IPS DF 6.9 (cell line): ENCODE data around the gene LAMP1.
"Not testable (repeated sequence)": the region's sequence is repeated elsewhere in the genome, so short reads cannot be mapped to it uniquely, and the experiment has no call there.

Source experiments
- DNase-seq: peaks from one replicate; pipeline ENCODE4 v3.0.0-alpha.2; 2013; ENCODE audit warnings: low read depth, low spot score
- H3K27ac ChIP-seq: one replicate; pipeline ENCODE4 v1.5.1; 2013; ENCODE audit warnings: low read length, control low read depth
- H3K27me3 ChIP-seq: 2 replicates; pipeline ENCODE4 v1.6.1; 2013; ENCODE audit warnings: mild to moderate bottlenecking, low read length; ENCODE audit not compliant: control insufficient read depth, insufficient read depth
- H3K36me3 ChIP-seq: 2 replicates; pipeline ENCODE4 v1.6.1; 2013; ENCODE audit warnings: low read length; ENCODE audit not compliant: control insufficient read depth, insufficient read depth
- H3K4me1 ChIP-seq: 2 replicates; pipeline ENCODE4 v1.6.1; 2013; ENCODE audit warnings: low read length; ENCODE audit not compliant: control insufficient read depth, insufficient read depth
- H3K4me3 ChIP-seq: 2 replicates; pipeline ENCODE4 v1.5.1; 2013; ENCODE audit warnings: mild to moderate bottlenecking, low read length
- H3K9me3 ChIP-seq: 2 replicates; pipeline ENCODE4 v1.6.1; 2013; ENCODE audit warnings: low read length, inconsistent platforms; ENCODE audit not compliant: control insufficient read depth, insufficient read depth
- whole genome bisulfite sequencing: extraction: QIAGEN DNeasy Blood & Tissue Kit; methylation state at CpG from one replicate; pipeline ENCODE4 v1.1.7; 2013; ENCODE audit warnings: mixed read lengths, missing lambda C conversion rate; ENCODE audit not compliant: insufficient read length, insufficient coverage; 5-methylcytosine and 5-hydroxymethylcytosine counted together

The LAMP1 gene

GRCh38 chr13:113342820-113343691, 46.0 kb downstream of the LAMP1 start:
- Histone ChIP-seq H3K4me3 (no peak overlapping the region), H3K9me3 (no peaks in the 10 kb centered on the region), H3K36me3 (peaks cover 19% of the 10 kb centered on the region), H3K27me3 (no peaks in the 10 kb centered on the region), H3K27ac (no peak overlapping the region), H3K4me1 (no peaks in the 10 kb centered on the region; the same call in 1 of the 2 replicates)
- no CpG with 5 or more reads among the region's 34 CpGs for WGBS
- no peak for DNase-seq

- Histone ChIP-seq H3K27ac (no peak overlapping the region), H3K4me1 (no peaks in the 10 kb centered on the region; the same call in 1 of the 2 replicates), H3K9me3 (no peaks in the 10 kb centered on the region), H3K36me3 (peaks cover 22% of the 10 kb centered on the region), H3K4me3 (no peak overlapping the region), H3K27me3 (no peaks in the 10 kb centered on the region)
- WGBS = no CpG with 5 or more reads among the region's 7 CpGs
- DNase-seq = no peak
Measured at GRCh38 chr13:113343692-113343968, 46.6 kb downstream of the LAMP1 start.

GRCh38 chr13:113345486-113345885, 48.4 kb downstream of the LAMP1 start:
- no peak overlapping the region for H3K27ac ChIP-seq
- no peaks in the 10 kb centered on the region; the same call in 1 of the 2 replicates for H3K4me1 ChIP-seq
- H3K4me3 ChIP-seq = no peak overlapping the region
- no peaks in the 10 kb centered on the region for H3K27me3 ChIP-seq
- DNase-seq = no peak
- no CpG with 5 or more reads among the region's 17 CpGs for WGBS
- no peaks in the 10 kb centered on the region for H3K9me3 ChIP-seq
- peaks cover 38% of the 10 kb centered on the region for H3K36me3 ChIP-seq

GRCh38 chr13:113347736-113348225, 50.7 kb downstream of the LAMP1 start:
- H3K4me1 ChIP-seq, H3K4me3 ChIP-seq, H3K9me3 ChIP-seq, H3K27ac ChIP-seq, DNase-seq, H3K27me3 ChIP-seq: not testable (repeated sequence)
- no CpG with 5 or more reads among the region's 19 CpGs for WGBS
- H3K36me3 ChIP-seq = peaks cover 50% of the 10 kb centered on the region

- no peaks in the 10 kb centered on the region for H3K9me3 ChIP-seq
- no peaks in the 10 kb centered on the region for H3K27me3 ChIP-seq
- WGBS = no CpG with 5 or more reads among the region's 17 CpGs
- no peak overlapping the region for H3K4me3 ChIP-seq
- H3K4me1 ChIP-seq = no peaks in the 10 kb centered on the region; the same call in 1 of the 2 replicates
- H3K27ac ChIP-seq = no peak overlapping the region
- no peak for DNase-seq
- peaks cover 47% of the 10 kb centered on the region for H3K36me3 ChIP-seq
Measured at GRCh38 chr13:113348591-113348990, 51.6 kb downstream of the LAMP1 start.

- WGBS = no CpG with 5 or more reads among the region's 6 CpGs
- H3K27me3 ChIP-seq = no peaks in the 10 kb centered on the region
- H3K36me3 ChIP-seq = peaks cover 48% of the 10 kb centered on the region
- H3K9me3 ChIP-seq = no peaks in the 10 kb centered on the region
- H3K4me1 ChIP-seq = no peaks in the 10 kb centered on the region; the same call in 1 of the 2 replicates
- H3K27ac ChIP-seq = no peak overlapping the region
- H3K4me3 ChIP-seq = no peak overlapping the region
- no peak for DNase-seq
Measured at GRCh38 chr13:113349050-113349449, 52.0 kb downstream of the LAMP1 start.

GRCh38 chr13:113349491-113349890, 52.5 kb downstream of the LAMP1 start:
- Histone ChIP-seq H3K27ac (no peak overlapping the region), H3K36me3 (peaks cover 48% of the 10 kb centered on the region)

GRCh38 chr13:113350065-113350937, 53.3 kb downstream of the LAMP1 start:
- Histone ChIP-seq H3K9me3 (no peaks in the 10 kb centered on the region), H3K4me1 (no peaks in the 10 kb centered on the region; the same call in 1 of the 2 replicates), H3K4me3 (no peak overlapping the region), H3K27ac (no peak overlapping the region), H3K27me3 (no peaks in the 10 kb centered on the region), H3K36me3 (peaks cover 50% of the 10 kb centered on the region)
- DNase-seq = no peak
- no CpG with 5 or more reads among the region's 32 CpGs for WGBS

More at GRCh38 chr13:113349491-113349890, 52.5 kb downstream of the LAMP1 start:
- no peak overlapping the region for H3K4me3 ChIP-seq
- H3K27me3 ChIP-seq = no peaks in the 10 kb centered on the region
- no peaks in the 10 kb centered on the region for H3K9me3 ChIP-seq
- DNase-seq = no peak
- WGBS = no CpG with 5 or more reads among the region's 15 CpGs
- no peaks in the 10 kb centered on the region; the same call in 1 of the 2 replicates for H3K4me1 ChIP-seq

GRCh38 chr13:113350938-113351335, 53.9 kb downstream of the LAMP1 start:
- WGBS = no CpG with 5 or more reads among the region's 20 CpGs
- H3K27me3 ChIP-seq = no peaks in the 10 kb centered on the region
- no peak overlapping the region for H3K4me3 ChIP-seq
- no peaks in the 10 kb centered on the region; the same call in 1 of the 2 replicates for H3K4me1 ChIP-seq
- peaks cover 48% of the 10 kb centered on the region for H3K36me3 ChIP-seq
- no peak overlapping the region for H3K27ac ChIP-seq
- no peaks in the 10 kb centered on the region for H3K9me3 ChIP-seq
- DNase-seq = no peak

GRCh38 chr13:113351514-113352026, 54.5 kb downstream of the LAMP1 start:
- no peak overlapping the region for H3K27ac ChIP-seq
- no CpG with 5 or more reads among the region's 17 CpGs for WGBS
- DNase-seq = no peak

More at GRCh38 chr13:113351514-113352026, 54.5 kb downstream of the LAMP1 start:
- H3K36me3 ChIP-seq = peaks cover 48% of the 10 kb centered on the region
- no peaks in the 10 kb centered on the region for H3K9me3 ChIP-seq
- H3K4me3 ChIP-seq = no peak overlapping the region
- no peaks in the 10 kb centered on the region for H3K27me3 ChIP-seq
- no peaks in the 10 kb centered on the region; the same call in 1 of the 2 replicates for H3K4me1 ChIP-seq
